Loucy (cell line): ENCODE data around the gene CD160.

Source experiments
- CTCF ChIP-seq: fragments of 200-600 bp; sonication (generic); conservative IDR thresholded peaks from 2 replicates; pipeline ENCODE4 v1.5.1; 2014; ENCODE audit warnings: mild to moderate bottlenecking, antibody characterized with exemption, low read length
- EZH2phosphoT487 ChIP-seq: fragments of 200-600 bp; IDR thresholded peaks from 2 replicates; pipeline ENCODE4 v1.6.1; 2018; ENCODE audit warnings: antibody characterized with exemption, mild to moderate bottlenecking, moderate library complexity, borderline replicate concordance

DNA sequence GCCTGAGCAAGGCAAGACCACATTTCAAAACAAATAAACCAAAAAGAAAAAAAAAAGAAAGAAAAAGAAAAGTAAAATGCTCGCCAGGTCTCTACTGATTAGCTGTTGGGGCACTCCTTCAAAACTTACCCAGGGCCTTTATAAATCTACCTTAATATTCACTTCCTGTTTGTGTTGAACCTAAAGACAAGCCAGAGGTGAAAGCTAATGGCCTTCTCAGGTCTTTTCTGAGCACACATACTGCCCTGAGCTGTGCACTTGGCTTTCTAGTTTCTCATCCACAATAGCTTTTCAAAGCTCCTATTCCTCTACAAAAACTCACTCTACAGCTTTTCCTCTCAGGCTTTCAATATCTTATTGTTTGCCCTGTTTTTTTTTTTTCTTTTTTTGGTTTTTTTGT is 54.1 kb downstream of the CD160 start:
- TF ChIP-seq CTCF: no peak
- TF ChIP-seq EZH2phosphoT487: no peak
